Endometrium (tissue), 2 donors: ENCODE data around the gene THAP6.
"Not testable (repeated sequence)": the region's sequence is repeated elsewhere in the genome, so short reads cannot be mapped to it uniquely, and the experiment has no call there.

Source experiments
- FAIRE-seq: peaks from 2 replicates; lab custom pipeline; 2012; peaks lifted over from hg19 to GRCh38; lab: Jason Lieb, UNC
- donor health status: control.
- donor health status: control.

Gene THAP6

GRCh38 chr4:75514131-75514948 is at the start of gene THAP6, which contains the start of gene RCHY1:
Gene THAP6, plus strand, starts transcription at chr4:75514473. Its CDS starts 980 bp downstream, at chr4:75515453.
Gene RCHY1, minus strand, starts transcription at chr4:75514403. Its CDS starts 117 bp downstream, at chr4:75514286.
- FAIRE-seq, result peak; percentile 90

- FAIRE-seq, result no peak
Measured at GRCh38 chr4:75469896-75470295, 44.4 kb upstream of the THAP6 start.

GRCh38 chr4:75470738-75471137 is 43.5 kb upstream of the THAP6 start:
- FAIRE-seq, result no peak

GRCh38 chr4:75477201-75477600 is 37.1 kb upstream of the THAP6 start:
- no peak for FAIRE-seq

- no peak for FAIRE-seq
Measured at GRCh38 chr4:75484190-75484589, 30.1 kb upstream of the THAP6 start.

GRCh38 chr4:75490155-75490554 is 24.1 kb upstream of the THAP6 start:
- peak; percentile 72 for FAIRE-seq

GRCh38 chr4:75494563-75494962 is 19.7 kb upstream of the THAP6 start:
- FAIRE-seq, result peak; percentile 71

GRCh38 chr4:75495476-75495875 is 18.8 kb upstream of the THAP6 start:
- FAIRE-seq, result no peak

GRCh38 chr4:75496406-75496805 is 17.9 kb upstream of the THAP6 start:
- no peak for FAIRE-seq

- FAIRE-seq, result no peak
Measured at GRCh38 chr4:75497133-75497532, 17.1 kb upstream of the THAP6 start.

- peak; percentile 53 for FAIRE-seq
Measured at GRCh38 chr4:75498041-75498440, 16.2 kb upstream of the THAP6 start.

- no peak for FAIRE-seq
Measured at GRCh38 chr4:75499900-75500299, 14.4 kb upstream of the THAP6 start.

GRCh38 chr4:75502671-75503070 is 11.6 kb upstream of the THAP6 start:
- FAIRE-seq, result no peak

- FAIRE-seq, result no peak
Measured at GRCh38 chr4:75505630-75506029, 8.6 kb upstream of the THAP6 start.

GRCh38 chr4:75509592-75509991 is 4.7 kb upstream of the THAP6 start:
- FAIRE-seq, result not testable (repeated sequence)

- FAIRE-seq, result no peak
Measured at GRCh38 chr4:75511841-75512240, 2.4 kb upstream of the THAP6 start.

GRCh38 chr4:75512386-75513211 is 1.7 kb upstream of the THAP6 start:
- FAIRE-seq, result no peak

- FAIRE-seq, result no peak
Measured at GRCh38 chr4:75513526-75514130, 645 bp upstream of the THAP6 start.

GRCh38 chr4:75514949-75515612 is 808 bp downstream of the THAP6 start:
- no peak for FAIRE-seq

GRCh38 chr4:75516144-75516543 is 1.9 kb downstream of the THAP6 start:
- FAIRE-seq, result no peak

GRCh38 chr4:75519452-75519851 is 5.2 kb downstream of the THAP6 start:
- FAIRE-seq, result not testable (repeated sequence)

GRCh38 chr4:75525086-75525485 is 10.8 kb downstream of the THAP6 start:
- FAIRE-seq, result no peak
